ENCODE results near the gene PPP1R18. TPM values are rescaled to one million over a fixed set of nuclear protein-coding genes. Genes with fewer than 3 reads are reported as not detected.
"Not testable (repeated sequence)": the region's sequence is repeated elsewhere in the genome, so short reads cannot be mapped to it uniquely, and the experiment has no call there.

PPP1R18 gene
- total and polyA plus RNA-seq, 9 of the 15 experiments (the other 6 are each of a cell fraction or from before 2014, with no cell fraction given) = 12.0 to 99.2 (median 42.6) TPM

DNA sequence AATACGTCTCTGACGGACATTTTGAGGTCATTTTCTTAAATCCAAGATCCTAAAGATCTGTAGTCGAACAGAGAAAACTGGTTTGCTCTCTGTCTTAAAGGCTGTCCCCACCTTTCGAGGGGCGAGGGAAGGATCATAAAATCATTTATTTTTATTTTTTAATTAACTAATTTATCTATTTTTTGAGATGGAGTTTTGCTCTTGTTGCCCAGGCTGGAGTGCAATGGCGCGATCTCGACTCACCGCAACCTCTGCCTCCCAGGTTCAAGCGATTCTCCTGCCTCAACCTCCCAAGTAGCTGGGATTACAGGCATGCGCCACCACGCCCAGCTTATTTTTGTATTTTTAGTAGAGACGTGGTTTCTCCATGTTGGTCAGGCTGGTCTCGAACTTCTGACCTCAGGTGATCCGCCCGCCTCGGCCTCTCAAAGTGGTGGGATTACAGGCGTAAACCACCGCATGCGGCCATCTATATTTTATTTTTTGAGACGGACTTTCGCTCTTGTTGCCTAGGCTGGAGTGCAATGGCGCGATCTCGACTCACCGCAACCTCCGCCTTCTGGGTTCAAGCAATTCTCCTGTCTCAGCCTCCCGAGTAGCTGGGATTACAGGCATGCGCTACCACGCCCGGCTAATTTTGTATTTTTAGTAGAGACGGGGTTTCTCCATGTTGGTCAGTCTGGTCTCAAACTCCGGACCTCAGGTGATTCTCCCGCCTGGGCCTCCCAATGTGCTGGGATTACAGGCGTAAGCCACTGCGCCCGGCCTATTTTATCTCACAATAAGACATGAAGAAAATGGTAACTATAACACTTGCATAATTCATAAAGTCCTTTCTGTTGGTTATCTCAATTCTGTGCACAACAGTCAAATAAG is 31.6 kb upstream of the PPP1R18 start (continued):
- TF ChIP-seq ZNF589 (CRISPR knock-in tag; IDR thresholded peaks at IDR 0.05; ENCODE audit: low read depth) = 0 out of 2 replicates have a peak, but pooled peaks have one; percentile 2
- peak; percentile 12; the same call in 1 of the 2 replicates for TF ChIP-seq NBN (IDR thresholded peaks at IDR 0.05; ENCODE audit: low read depth)
- TF ChIP-seq, protein P1, sequence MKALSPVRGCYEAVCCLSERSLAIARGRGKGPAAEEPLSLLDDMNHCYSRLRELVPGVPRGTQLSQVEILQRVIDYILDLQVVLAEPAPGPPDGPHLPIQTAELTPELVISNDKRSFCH (CRISPR knock-in tag; IDR thresholded peaks at IDR 0.05) = 0 out of 2 replicates have a peak, but pooled peaks have one; percentile 32
- TF ChIP-seq, protein P1 (tag; IDR thresholded peaks at IDR 0.05) = not testable (repeated sequence)
- TF ChIP-seq GTF2E2 (tag; IDR thresholded peaks at IDR 0.05) = peak; percentile 77; the same call in 1 of the 2 replicates
- TF ChIP-seq, protein P2, sequence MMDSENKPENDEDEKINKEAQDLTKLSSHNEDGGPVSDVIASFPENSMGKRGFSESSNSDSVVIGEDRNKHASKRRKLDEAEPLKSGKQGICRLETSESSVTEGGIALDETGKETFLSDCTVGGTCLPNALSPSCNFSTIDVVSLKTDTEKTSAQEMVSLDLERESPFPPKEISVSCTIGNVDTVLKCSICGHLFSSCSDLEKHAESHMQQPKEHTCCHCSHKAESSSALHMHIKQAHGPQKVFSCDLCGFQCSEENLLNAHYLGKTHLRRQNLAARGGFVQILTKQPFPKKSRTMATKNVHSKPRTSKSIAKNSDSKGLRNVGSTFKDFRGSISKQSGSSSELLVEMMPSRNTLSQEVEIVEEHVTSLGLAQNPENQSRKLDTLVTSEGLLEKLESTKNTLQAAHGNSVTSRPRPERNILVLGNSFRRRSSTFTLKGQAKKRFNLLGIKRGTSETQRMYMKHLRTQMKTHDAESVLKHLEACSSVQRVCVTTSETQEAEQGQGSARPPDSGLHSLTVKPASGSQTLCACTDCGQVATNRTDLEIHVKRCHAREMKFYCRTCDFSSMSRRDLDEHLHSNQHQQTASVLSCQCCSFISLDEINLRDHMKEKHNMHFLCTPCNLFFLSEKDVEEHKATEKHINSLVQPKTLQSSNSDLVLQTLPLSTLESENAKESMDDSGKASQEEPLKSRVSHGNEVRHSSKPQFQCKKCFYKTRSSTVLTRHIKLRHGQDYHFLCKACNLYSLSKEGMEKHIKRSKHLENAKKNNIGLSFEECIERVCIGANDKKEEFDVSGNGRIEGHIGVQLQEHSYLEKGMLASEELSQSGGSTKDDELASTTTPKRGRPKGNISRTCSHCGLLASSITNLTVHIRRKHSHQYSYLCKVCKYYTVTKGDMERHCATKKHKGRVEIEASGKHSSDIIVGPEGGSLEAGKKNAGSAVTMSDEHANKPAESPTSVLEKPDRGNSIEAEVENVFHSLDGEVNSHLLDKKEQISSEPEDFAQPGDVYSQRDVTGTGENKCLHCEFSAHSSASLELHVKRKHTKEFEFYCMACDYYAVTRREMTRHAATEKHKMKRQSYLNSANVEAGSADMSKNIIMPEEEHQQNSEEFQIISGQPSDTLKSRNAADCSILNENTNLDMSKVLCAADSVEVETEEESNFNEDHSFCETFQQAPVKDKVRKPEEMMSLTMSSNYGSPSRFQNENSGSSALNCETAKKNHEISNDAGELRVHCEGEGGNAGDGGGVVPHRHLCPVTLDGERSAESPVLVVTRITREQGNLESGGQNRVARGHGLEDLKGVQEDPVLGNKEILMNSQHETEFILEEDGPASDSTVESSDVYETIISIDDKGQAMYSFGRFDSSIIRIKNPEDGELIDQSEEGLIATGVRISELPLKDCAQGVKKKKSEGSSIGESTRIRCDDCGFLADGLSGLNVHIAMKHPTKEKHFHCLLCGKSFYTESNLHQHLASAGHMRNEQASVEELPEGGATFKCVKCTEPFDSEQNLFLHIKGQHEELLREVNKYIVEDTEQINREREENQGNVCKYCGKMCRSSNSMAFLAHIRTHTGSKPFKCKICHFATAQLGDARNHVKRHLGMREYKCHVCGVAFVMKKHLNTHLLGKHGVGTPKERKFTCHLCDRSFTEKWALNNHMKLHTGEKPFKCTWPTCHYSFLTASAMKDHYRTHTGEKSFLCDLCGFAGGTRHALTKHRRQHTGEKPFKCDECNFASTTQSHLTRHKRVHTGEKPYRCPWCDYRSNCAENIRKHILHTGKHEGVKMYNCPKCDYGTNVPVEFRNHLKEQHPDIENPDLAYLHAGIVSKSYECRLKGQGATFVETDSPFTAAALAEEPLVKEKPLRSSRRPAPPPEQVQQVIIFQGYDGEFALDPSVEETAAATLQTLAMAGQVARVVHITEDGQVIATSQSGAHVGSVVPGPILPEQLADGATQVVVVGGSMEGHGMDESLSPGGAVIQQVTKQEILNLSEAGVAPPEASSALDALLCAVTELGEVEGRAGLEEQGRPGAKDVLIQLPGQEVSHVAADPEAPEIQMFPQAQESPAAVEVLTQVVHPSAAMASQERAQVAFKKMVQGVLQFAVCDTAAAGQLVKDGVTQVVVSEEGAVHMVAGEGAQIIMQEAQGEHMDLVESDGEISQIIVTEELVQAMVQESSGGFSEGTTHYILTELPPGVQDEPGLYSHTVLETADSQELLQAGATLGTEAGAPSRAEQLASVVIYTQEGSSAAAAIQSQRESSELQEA (IDR thresholded peaks at IDR 0.05; ENCODE audit: low read depth) = 0 out of 2 replicates have a peak, but pooled peaks have one; percentile 9
- TF ChIP-seq, protein P3, sequence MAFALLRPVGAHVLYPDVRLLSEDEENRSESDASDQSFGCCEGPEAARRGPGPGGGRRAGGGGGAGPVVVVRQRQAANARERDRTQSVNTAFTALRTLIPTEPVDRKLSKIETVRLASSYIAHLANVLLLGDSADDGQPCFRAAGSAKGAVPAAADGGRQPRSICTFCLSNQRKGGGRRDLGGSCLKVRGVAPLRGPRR (CRISPR knock-in tag; IDR thresholded peaks at IDR 0.05) = peak; percentile 30; the same call in 1 of the 2 replicates
- not testable (repeated sequence) for TF ChIP-seq CEBPG (CRISPR knock-in tag; IDR thresholded peaks at IDR 0.05)
- peak in 1 of 2 experiments; percentile 9; a peak in 1 of 4 replicates for TF ChIP-seq CEBPG (tag; conservative IDR thresholded peaks at IDR 0.05 in 1 of 2, IDR thresholded peaks at IDR 0.05 in 1 of 2)
